Esophagus squamous epithelium (tissue), 4 donors: ENCODE results near the gene MCC.

Experiments
- CTCF ChIP-seq, 6 experiments: fragments of 450-650 bp in 4 of 6; fragments of 200-600 bp in 2 of 6; sonication (generic) in 2 of 6; IDR thresholded peaks; one replicate each; pipeline ENCODE4 v1.5.1; 2016 to 2019; ENCODE audit warnings: antibody characterized with exemption in 6 of 6, mild to moderate bottlenecking in 4 of 6, moderate library complexity in 4 of 6
- POLR2A ChIP-seq, 4 donors: fragments of 450-650 bp; IDR thresholded peaks; one replicate each; pipeline ENCODE4 v1.6.1; 2017; ENCODE audit warnings: antibody characterized with exemption in 4 of 4, mild to moderate bottlenecking in 4 of 4, moderate library complexity in 3 of 4

- TF ChIP-seq CTCF (IDR thresholded peaks at IDR 0.05), result no peak
- no peak for TF ChIP-seq POLR2A (IDR thresholded peaks at IDR 0.05)
These were observed 31.2 kb upstream of the MCC start for GRCh38 chr5:113519412-113519811.
